D721Med (cell line): Measurements from ENCODE around the gene P2RY8.

Experiments
- DNase-seq: peaks from one replicate; pipeline ENCODE4 v3.0.0; 2011; ENCODE audit warnings: low spot score; ENCODE audit not compliant: insufficient read length
- FAIRE-seq: peaks from 2 replicates; lab custom pipeline; 2011; peaks lifted over from hg19 to GRCh38; lab: Jason Lieb, UNC
- CTCF ChIP-seq: IDR thresholded peaks from 2 replicates; pipeline ENCODE4 v1.5.1; 2012; ENCODE audit warnings: mild to moderate bottlenecking, control low read depth; ENCODE audit not compliant: insufficient read depth; ENCODE audit errors: missing control alignments

Gene P2RY8

GRCh38 chrX:1416965-1417760 is 119.8 kb downstream of the P2RY8 start:
- FAIRE-seq, result no peak
- DNase-seq, result no peak
- TF ChIP-seq CTCF, result no peak

- TF ChIP-seq CTCF, result no peak
- DNase-seq (no peak), FAIRE-seq (no peak)
Observed at GRCh38 chrX:1416327-1416784, 120.6 kb downstream of the P2RY8 start.
